ENCODE measurements around the gene RBM17.

The RBM17 gene

GRCh38 chr10:6083523-6084475 is 5.0 kb upstream of the RBM17 start:
- no peak for TF ChIP-seq CTCF (conservative IDR thresholded peaks at IDR 0.05)
- no peak overlapping the region for H3K27ac ChIP-seq

DNA sequence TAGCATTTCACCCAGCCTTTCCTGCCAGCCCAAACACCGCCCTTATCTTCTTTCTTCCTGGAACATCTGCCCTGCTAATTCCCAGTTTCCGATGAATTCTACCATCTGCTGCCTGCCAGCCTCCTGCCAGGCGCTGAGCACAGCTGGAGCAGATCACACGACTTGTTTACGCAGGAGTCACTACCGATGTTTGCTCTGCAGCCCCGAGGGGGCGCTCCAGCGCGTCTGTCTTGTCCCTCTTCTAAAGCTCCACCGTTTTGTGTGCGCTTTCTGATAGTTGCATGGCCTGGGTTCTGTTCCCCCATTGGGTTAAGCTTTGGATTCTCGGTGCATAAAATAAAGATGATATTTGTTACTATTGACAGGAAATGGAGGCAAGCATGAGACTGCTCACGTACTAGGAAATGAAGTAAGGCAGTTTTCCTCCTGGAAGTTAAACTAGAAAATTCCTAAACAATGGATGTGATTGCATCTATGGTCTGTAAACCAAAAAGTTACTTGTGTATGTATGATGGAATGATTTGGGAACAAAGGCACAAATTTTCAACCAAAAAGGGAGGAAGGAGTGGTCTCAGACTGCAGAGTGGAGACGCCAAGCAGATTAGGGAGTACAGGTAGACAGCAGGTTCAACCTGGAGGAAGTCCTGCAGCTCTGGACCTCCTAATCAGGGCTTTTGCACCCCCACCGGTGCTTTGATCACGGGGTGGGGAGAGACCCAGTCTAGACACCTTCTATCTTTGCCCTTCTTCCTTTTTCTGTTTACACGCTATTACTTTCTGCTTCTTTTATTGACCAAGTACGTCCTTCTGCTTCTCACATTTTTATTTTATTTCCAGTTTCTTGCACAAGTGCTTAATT is 2.2 kb upstream of the RBM17 start:
- TF ChIP-seq CTCF (conservative IDR thresholded peaks at IDR 0.05) = peak; percentile 90
- no peak overlapping the region for H3K27ac ChIP-seq

- no peak for TF ChIP-seq CTCF (conservative IDR thresholded peaks at IDR 0.05)
- peak overlapping the region; percentile 84 for H3K27ac ChIP-seq
These were observed 743 bp downstream of the RBM17 start for GRCh38 chr10:6089334-6090219.

- TF ChIP-seq CTCF (conservative IDR thresholded peaks at IDR 0.05) = no peak
- H3K27ac ChIP-seq = no peak overlapping the region
These were observed 2.8 kb downstream of the RBM17 start for GRCh38 chr10:6091630-6092029.

DNA sequence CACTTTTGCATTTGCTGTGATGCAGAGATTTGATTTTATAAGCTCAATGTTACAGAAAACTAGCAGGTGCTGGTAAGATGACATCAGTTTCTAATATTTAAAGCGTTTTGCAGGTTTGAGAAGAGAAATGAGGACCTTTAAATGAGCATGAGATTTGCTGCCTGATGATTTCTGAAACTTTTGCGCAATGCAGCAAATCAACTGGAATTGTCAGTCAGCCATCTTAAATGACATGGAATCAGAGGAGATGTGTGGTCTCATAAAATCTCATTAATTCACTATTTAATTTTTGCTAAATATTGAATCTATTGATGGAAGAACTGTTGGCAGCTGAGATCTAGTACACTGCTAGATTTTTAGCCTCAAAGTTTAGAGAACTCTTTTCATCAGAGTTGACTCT is 3.9 kb downstream of the RBM17 start:
- H3K27ac ChIP-seq = no peak overlapping the region
- no peak for TF ChIP-seq CTCF (conservative IDR thresholded peaks at IDR 0.05)

- no peak for TF ChIP-seq CTCF (conservative IDR thresholded peaks at IDR 0.05)
These were observed 7.2 kb downstream of the RBM17 start for GRCh38 chr10:6095810-6096570.

More at GRCh38 chr10:6095810-6096570, 7.2 kb downstream of the RBM17 start:
- no peak overlapping the region for H3K27ac ChIP-seq
